Trophoblast cell (in vitro differentiated cells and primary cell): ENCODE data around the gene BBOX1.

ENCODE experiments used
- DNase-seq, 2 donors: peaks; one replicate each; pipeline ENCODE4 v3.0.0-alpha.2; 2016
- H2AFZ ChIP-seq: 2 replicates; pipeline ENCODE4 v1.6.1; 2013; ENCODE audit warnings: low read length, moderate library complexity, mild to moderate bottlenecking; ENCODE audit not compliant: insufficient read depth, poor library complexity
- H2AK5ac ChIP-seq: 2 replicates; pipeline ENCODE4 v1.6.1; 2013; ENCODE audit warnings: mild to moderate bottlenecking, low read length
- H2BK120ac ChIP-seq: 2 replicates; pipeline ENCODE4 v1.6.1; 2013; ENCODE audit warnings: low read length, mild to moderate bottlenecking, moderate library complexity; ENCODE audit not compliant: insufficient read depth, poor library complexity
- H2BK12ac ChIP-seq: 2 replicates; pipeline ENCODE4 v1.6.1; 2013; ENCODE audit warnings: mild to moderate bottlenecking, low read length, moderate library complexity
- H2BK5ac ChIP-seq: 2 replicates; pipeline ENCODE4 v1.6.1; 2013; ENCODE audit warnings: low read length, low read depth, moderate library complexity, mild to moderate bottlenecking; ENCODE audit not compliant: poor library complexity
- H3K14ac ChIP-seq: 2 replicates; pipeline ENCODE4 v1.6.1; 2013; ENCODE audit warnings: mild to moderate bottlenecking, low read length
- H3K18ac ChIP-seq: 2 replicates; pipeline ENCODE4 v1.6.1; 2013; ENCODE audit warnings: mild to moderate bottlenecking, low read length
- H3K23ac ChIP-seq: 2 replicates; pipeline ENCODE4 v1.6.1; 2013; ENCODE audit warnings: low read length
- H3K27ac ChIP-seq: 2 replicates; pipeline ENCODE4 v1.5.1; 2013; ENCODE audit warnings: low read depth, mild to moderate bottlenecking, inconsistent platforms, low read length, moderate library complexity
- H3K27me3 ChIP-seq: 2 replicates; pipeline ENCODE4 v1.6.1; 2013; ENCODE audit warnings: inconsistent platforms, mild to moderate bottlenecking, low read length, moderate library complexity; ENCODE audit not compliant: insufficient read depth
- H3K36me3 ChIP-seq, 2 experiments: 1 replicate in 1 of 2; 2 replicates in 1 of 2; pipeline ENCODE4 v1.6.1; 2013; ENCODE audit warnings: low read length in 2 of 2, mild to moderate bottlenecking in 2 of 2, moderate library complexity in 1 of 2; ENCODE audit not compliant: insufficient read depth in 2 of 2, control insufficient read depth in 1 of 2
- H3K4ac ChIP-seq: 2 replicates; pipeline ENCODE4 v1.6.1; 2013; ENCODE audit warnings: low read depth, mild to moderate bottlenecking, low read length, moderate library complexity
- H3K4me1 ChIP-seq, 2 experiments: 1 replicate in 1 of 2; 2 replicates in 1 of 2; pipeline ENCODE4 v1.6.1; 2013; ENCODE audit warnings: low read length in 2 of 2, mild to moderate bottlenecking in 2 of 2, moderate library complexity in 1 of 2; ENCODE audit not compliant: insufficient read depth in 2 of 2, control insufficient read depth in 1 of 2
- H3K4me2 ChIP-seq: 2 replicates; pipeline ENCODE4 v1.6.1; 2013; ENCODE audit warnings: inconsistent platforms, mild to moderate bottlenecking, low read length, moderate library complexity
- H3K4me3 ChIP-seq: 2 replicates; pipeline ENCODE4 v1.5.1; 2013; ENCODE audit warnings: mild to moderate bottlenecking, low read depth, low read length, inconsistent platforms
- H3K79me1 ChIP-seq: one replicate; pipeline ENCODE4 v1.6.1; 2013; ENCODE audit warnings: low read length
- H3K79me2 ChIP-seq: 2 replicates; pipeline ENCODE4 v1.6.1; 2013; ENCODE audit warnings: low read length, mild to moderate bottlenecking; ENCODE audit not compliant: control insufficient read depth, insufficient read depth, poor library complexity
- H3K9ac ChIP-seq: 2 replicates; pipeline ENCODE4 v1.6.1; 2013; ENCODE audit warnings: mild to moderate bottlenecking, low read length
- H3K9me3 ChIP-seq: 2 replicates; pipeline ENCODE4 v1.6.1; 2013; ENCODE audit warnings: low read depth, mild to moderate bottlenecking, control low read depth, inconsistent platforms, low read length; ENCODE audit not compliant: insufficient read depth
- H4K12ac ChIP-seq: 2 replicates; pipeline ENCODE4 v1.6.1; 2013; ENCODE audit warnings: low read depth, mild to moderate bottlenecking, low read length, moderate library complexity
- H4K8ac ChIP-seq: 2 replicates; pipeline ENCODE4 v1.6.1; 2013; ENCODE audit warnings: low read depth, mild to moderate bottlenecking, low read length, moderate library complexity
- H4K91ac ChIP-seq: one replicate; pipeline ENCODE4 v1.6.1; 2013; ENCODE audit warnings: low read depth, mild to moderate bottlenecking, low read length, moderate library complexity
- WGBS: extraction: QIAGEN DNeasy Blood & Tissue Kit; methylation state at CpG from one replicate; pipeline ENCODE4 v1.1.7; 2013; ENCODE audit warnings: missing lambda C conversion rate; ENCODE audit not compliant: insufficient read length, insufficient coverage; ENCODE audit errors: extremely low coverage; 5-methylcytosine and 5-hydroxymethylcytosine counted together

Gene BBOX1

DNA sequence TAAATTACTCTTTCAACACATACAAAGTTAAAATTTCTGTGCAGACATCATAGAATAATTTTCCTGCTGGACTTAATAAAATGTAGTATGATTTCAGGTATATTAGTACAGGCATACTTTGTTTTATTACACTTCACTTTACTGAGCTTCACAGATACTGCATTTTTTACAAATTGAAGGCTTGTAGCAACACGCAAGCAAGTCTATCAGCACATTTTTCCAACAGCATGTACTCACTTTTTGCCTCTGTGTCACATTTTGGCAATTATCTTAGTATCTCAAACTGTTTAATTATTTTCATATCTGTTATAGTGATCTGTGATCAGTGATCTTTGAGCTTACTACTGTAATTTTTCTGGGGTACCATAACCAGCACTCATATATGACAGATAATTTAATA lies 44.5 kb downstream of the BBOX1 start:
- Histone ChIP-seq H3K18ac (no peak overlapping the region), H2BK5ac (no peak overlapping the region), H3K36me3 (no peaks in the 10 kb centered on the region), H3K4me2 (no peak overlapping the region), H3K79me1 (no peaks in the 10 kb centered on the region), H3K4me3 (no peak overlapping the region), H4K8ac (no peak overlapping the region), H3K9ac (no peak overlapping the region), H3K79me2 (no peaks in the 10 kb centered on the region), H3K23ac (no peak overlapping the region), H2AK5ac (no peak overlapping the region), H4K91ac (no peak overlapping the region), H2BK12ac (no peak overlapping the region), H3K27me3 (no peaks in the 10 kb centered on the region), H3K4me1 (no peaks in the 10 kb centered on the region), H3K27ac (no peak overlapping the region), H3K4ac (no peak overlapping the region), H2AFZ (no peak overlapping the region), H3K9me3 (no peaks in the 10 kb centered on the region), H4K12ac (no peak overlapping the region), H2BK120ac (no peak overlapping the region), H3K14ac (no peak overlapping the region)
- no CpG with 5 or more reads among the region's 1 CpG for WGBS
- no peak for DNase-seq

DNA sequence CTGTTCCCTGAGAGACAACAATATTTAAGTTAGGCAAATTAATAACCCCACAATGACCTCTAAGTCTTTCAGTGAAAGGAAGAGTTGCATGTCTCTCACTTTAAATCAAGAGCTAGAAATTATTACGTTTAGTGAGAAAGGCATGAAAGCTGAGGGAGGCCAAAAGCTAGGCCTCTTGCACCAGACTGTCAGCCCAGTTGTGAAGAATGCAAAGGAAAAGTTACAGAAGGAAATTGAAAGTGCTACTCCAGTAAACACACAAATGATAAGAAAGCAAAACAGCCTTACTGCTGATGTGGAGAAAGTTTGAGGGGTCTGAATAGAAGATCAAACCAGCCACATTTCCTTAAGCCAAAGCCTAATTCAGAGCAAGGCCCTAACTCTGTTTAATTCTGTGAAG lies 45.0 kb downstream of the BBOX1 start:
- Histone ChIP-seq H2AK5ac (no peak overlapping the region), H3K18ac (no peak overlapping the region), H3K14ac (no peak overlapping the region), H2AFZ (no peak overlapping the region), H3K27ac (no peak overlapping the region), H3K4me3 (no peak overlapping the region), H3K27me3 (no peaks in the 10 kb centered on the region), H2BK12ac (no peak overlapping the region), H3K4ac (no peak overlapping the region), H3K9ac (no peak overlapping the region), H3K4me1 (no peaks in the 10 kb centered on the region), H3K79me1 (no peaks in the 10 kb centered on the region), H4K8ac (no peak overlapping the region), H3K79me2 (no peaks in the 10 kb centered on the region), H2BK120ac (no peak overlapping the region), H3K4me2 (no peak overlapping the region), H3K9me3 (no peaks in the 10 kb centered on the region), H4K12ac (no peak overlapping the region), H3K23ac (no peak overlapping the region), H2BK5ac (no peak overlapping the region), H3K36me3 (no peaks in the 10 kb centered on the region), H4K91ac (no peak overlapping the region)
- no CpG with 5 or more reads among the region's 1 CpG for WGBS
- DNase-seq, result no peak

DNA sequence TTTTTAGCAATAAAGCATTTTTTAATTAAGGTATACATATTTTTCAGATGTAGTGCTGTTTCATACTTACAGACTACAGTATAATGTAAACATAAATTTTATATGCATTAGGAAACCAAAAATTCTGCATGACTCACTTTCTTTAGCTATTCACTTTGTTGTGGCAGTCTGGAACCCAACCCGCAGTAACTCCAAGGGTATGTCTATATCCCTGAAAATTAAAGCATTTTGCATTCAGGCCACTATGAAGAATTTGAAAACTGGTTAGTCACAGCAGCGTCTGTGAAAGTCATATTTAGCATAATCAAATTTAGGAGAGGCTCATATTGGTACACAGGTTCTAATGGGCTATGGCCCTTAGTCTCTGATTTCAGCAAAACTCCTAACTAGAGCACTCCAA lies 46.8 kb downstream of the BBOX1 start:
- H2BK120ac ChIP-seq, result no peak overlapping the region
- H3K27ac ChIP-seq, result no peak overlapping the region
- no peaks in the 10 kb centered on the region for H3K79me2 ChIP-seq
- no peaks in the 10 kb centered on the region for H3K36me3 ChIP-seq
- no peak overlapping the region for H2AK5ac ChIP-seq
- no peak overlapping the region for H3K9ac ChIP-seq
- no peak overlapping the region for H3K18ac ChIP-seq
- no peak overlapping the region for H3K14ac ChIP-seq
- H3K23ac ChIP-seq, result no peak overlapping the region
- no peak overlapping the region for H2BK5ac ChIP-seq
- no peaks in the 10 kb centered on the region for H3K4me1 ChIP-seq
- H2AFZ ChIP-seq, result no peak overlapping the region
- no peak overlapping the region for H4K8ac ChIP-seq
- DNase-seq, result no peak
- no peak overlapping the region for H3K4me3 ChIP-seq
- H4K91ac ChIP-seq, result no peak overlapping the region
- H3K79me1 ChIP-seq, result no peaks in the 10 kb centered on the region
- H3K9me3 ChIP-seq, result no peaks in the 10 kb centered on the region
- no CpG with 5 or more reads among the region's 2 CpGs for WGBS
- no peak overlapping the region for H2BK12ac ChIP-seq
- no peaks in the 10 kb centered on the region for H3K27me3 ChIP-seq
- no peak overlapping the region for H3K4me2 ChIP-seq
- no peak overlapping the region for H3K4ac ChIP-seq
- no peak overlapping the region for H4K12ac ChIP-seq

DNA sequence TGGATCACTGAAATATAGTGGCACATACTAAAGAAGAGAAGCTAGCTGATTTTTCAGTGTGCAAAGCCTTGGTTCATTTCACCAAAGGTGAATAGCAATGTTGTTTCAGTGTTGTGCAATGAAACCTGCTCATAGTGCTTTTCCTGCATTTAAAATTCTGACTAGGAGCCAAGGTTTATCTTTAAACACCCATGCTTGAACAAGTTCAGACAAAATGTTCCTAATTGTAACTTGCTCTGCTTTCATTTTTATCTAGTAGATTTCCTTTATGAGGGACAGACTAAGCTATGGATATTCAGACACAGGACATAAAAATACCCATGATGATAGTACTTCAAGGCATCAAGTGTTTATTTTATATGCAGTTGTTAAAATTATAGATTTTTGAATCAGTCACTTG lies 47.7 kb downstream of the BBOX1 start:
- Histone ChIP-seq H4K12ac (no peak overlapping the region), H4K8ac (no peak overlapping the region), H2AK5ac (no peak overlapping the region), H3K27ac (no peak overlapping the region), H3K4me3 (no peak overlapping the region), H3K14ac (no peak overlapping the region), H3K4ac (no peak overlapping the region), H3K9me3 (no peaks in the 10 kb centered on the region), H2BK12ac (no peak overlapping the region), H3K4me2 (no peak overlapping the region), H3K9ac (no peak overlapping the region), H3K18ac (no peak overlapping the region), H3K23ac (no peak overlapping the region), H4K91ac (no peak overlapping the region), H3K27me3 (no peaks in the 10 kb centered on the region), H3K79me2 (no peaks in the 10 kb centered on the region), H3K79me1 (no peaks in the 10 kb centered on the region), H3K36me3 (no peaks in the 10 kb centered on the region), H2BK120ac (no peak overlapping the region), H2AFZ (no peak overlapping the region), H3K4me1 (no peaks in the 10 kb centered on the region), H2BK5ac (no peak overlapping the region)
- no peak for DNase-seq

DNA sequence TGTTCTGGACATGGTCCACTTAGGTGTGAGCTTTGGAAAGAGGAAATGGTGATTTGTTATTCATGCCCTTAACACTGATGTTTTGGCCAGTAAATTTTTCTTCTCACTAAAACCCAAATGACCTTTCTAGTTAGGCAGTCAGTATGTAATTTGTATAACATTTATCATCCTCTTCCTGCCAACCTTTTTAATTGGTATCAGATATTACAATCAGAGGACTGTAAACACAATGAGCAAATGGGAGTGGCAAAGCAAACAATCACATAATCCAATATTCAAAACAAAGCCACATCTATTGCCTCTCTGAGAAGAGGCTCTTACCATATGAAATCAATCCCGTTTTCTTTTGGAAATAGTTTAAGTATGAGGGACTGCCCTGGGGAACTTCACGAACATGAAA lies 49.1 kb downstream of the BBOX1 start:
- Histone ChIP-seq H3K36me3 (no peaks in the 10 kb centered on the region), H3K79me1 (no peaks in the 10 kb centered on the region), H3K9ac (no peak overlapping the region), H3K23ac (no peak overlapping the region), H3K4ac (no peak overlapping the region), H3K4me1 (no peaks in the 10 kb centered on the region), H3K9me3 (no peaks in the 10 kb centered on the region), H3K18ac (no peak overlapping the region), H2BK120ac (no peak overlapping the region), H2BK5ac (no peak overlapping the region), H2BK12ac (no peak overlapping the region), H3K4me2 (no peak overlapping the region), H3K27ac (no peak overlapping the region), H4K91ac (no peak overlapping the region), H4K12ac (no peak overlapping the region), H3K27me3 (no peaks in the 10 kb centered on the region), H3K4me3 (no peak overlapping the region), H3K14ac (no peak overlapping the region), H2AK5ac (no peak overlapping the region), H4K8ac (no peak overlapping the region), H3K79me2 (no peaks in the 10 kb centered on the region), H2AFZ (no peak overlapping the region)
- WGBS, result no CpG with 5 or more reads among the region's 2 CpGs
- DNase-seq, result no peak
